ENCODE data around the gene ADAM12.

ADAM12 gene

GRCh38 chr10:126087796-126088505 is 300.3 kb downstream of the ADAM12 start:
- no peak for DNase-seq (ENCODE audit: low read depth in 2 of 2, low spot score in 1 of 2)

GRCh38 chr10:126087153-126087680 is 301.1 kb downstream of the ADAM12 start:
- no peak for DNase-seq (ENCODE audit: low read depth in 2 of 2, low spot score in 1 of 2)

DNA sequence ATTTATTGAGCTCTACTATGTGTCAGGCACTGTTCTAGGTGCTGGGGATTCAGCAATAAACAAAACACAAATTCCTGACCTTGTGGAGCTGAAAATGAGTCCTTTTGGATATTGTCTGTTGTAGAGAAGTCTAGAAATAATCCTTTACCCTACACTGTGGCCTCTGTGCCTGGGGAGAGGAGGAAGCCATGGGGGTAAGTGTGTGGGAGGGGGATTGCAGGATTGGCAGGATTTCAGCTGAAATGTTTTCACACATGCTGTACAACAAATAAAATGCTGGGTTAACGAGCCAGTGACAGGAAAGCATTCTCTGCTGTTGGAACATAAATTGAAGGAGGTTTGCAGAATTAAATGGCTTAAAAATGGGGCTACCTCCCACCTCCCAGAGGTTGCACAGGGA is 302.5 kb downstream of the ADAM12 start:
- no peak for DNase-seq (ENCODE audit: low read depth in 2 of 2, low spot score in 1 of 2)

- no peak for DNase-seq (ENCODE audit: low read depth in 2 of 2, low spot score in 1 of 2)
These were observed 303.9 kb downstream of the ADAM12 start for GRCh38 chr10:126084369-126084768.

GRCh38 chr10:126083009-126083408 is 305.3 kb downstream of the ADAM12 start:
- DNase-seq (ENCODE audit: low read depth in 2 of 2, low spot score in 1 of 2): no peak

DNA sequence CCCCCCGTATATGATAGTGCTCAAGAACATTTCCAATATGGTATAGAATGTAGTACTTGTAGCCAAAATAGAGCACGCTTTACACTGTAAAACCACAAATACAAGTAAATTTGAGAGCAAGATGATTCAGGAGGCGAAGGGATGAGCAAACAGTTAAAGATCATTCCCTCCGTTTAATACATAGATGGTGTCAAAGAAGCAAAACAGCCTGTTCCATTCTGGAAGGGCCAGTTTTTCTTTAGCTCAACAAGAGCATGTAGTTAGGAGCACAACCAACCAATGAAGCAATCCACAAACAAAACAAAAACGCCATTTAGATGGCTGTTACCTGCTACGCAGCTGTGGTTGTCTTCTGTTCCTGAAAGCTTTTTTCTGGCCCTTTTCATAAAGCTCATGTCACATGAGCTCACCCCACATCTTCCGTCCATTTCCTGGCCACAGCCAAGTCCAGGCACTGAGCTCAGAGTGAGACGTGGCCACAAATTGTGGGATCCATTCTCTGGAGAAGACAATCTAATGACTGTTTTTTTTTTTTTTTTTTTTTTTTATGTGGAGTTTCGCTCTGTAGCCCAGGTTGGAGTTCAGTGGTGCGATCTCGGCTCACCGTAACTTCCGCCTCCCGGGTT is 306.3 kb downstream of the ADAM12 start:
- no peak for DNase-seq (ENCODE audit: low read depth in 2 of 2, low spot score in 1 of 2)

- no peak for DNase-seq (ENCODE audit: low read depth in 2 of 2, low spot score in 1 of 2)
These were observed 307.3 kb downstream of the ADAM12 start for GRCh38 chr10:126080879-126081411.

GRCh38 chr10:126080291-126080825 is 307.9 kb downstream of the ADAM12 start:
- no peak for DNase-seq (ENCODE audit: low read depth in 2 of 2, low spot score in 1 of 2)

DNA sequence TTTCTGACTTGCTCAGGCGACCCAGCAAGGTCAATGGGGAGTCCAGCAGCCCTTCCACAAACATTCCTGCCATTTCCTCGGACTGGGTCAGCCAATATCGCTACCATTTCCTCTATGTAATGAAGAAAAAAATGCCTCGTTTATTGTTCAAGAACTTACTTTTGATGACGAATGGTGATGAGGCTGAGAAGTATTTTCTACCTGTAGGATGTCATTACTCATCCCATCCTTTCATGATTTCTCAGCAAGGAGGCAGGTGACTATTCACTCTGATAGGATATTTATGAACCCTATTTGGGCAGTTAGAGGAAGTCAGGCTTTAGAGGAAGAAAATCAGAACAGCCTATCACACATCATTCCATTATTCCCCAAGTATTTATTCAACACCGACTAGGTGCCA is 313.3 kb downstream of the ADAM12 start:
- no peak for DNase-seq (ENCODE audit: low read depth in 2 of 2, low spot score in 1 of 2)

DNA sequence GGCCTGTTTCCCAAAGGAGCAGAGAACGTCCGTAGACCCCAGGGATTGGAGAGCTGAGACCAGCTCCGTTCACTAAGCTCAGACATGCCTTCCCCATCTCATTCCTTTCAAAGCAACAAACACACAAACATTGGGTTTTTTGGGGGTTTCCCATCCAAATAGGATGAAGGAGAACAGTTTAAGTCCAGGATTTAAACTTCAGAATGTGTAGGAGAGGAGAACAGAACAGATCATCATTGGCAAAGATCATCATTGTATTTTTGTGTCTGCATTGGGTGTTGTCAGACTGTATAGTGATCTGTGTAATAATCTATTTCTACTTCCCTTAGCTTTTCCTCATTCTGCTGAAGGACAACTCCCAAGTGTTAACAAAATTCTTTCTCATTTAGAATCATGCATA is 314.0 kb downstream of the ADAM12 start:
- DNase-seq (ENCODE audit: low read depth in 2 of 2, low spot score in 1 of 2): no peak

- no peak for DNase-seq (ENCODE audit: low read depth in 2 of 2, low spot score in 1 of 2)
These were observed 314.7 kb downstream of the ADAM12 start for GRCh38 chr10:126073606-126074005.

GRCh38 chr10:126072622-126073021 is 315.7 kb downstream of the ADAM12 start:
- DNase-seq (ENCODE audit: low read depth in 2 of 2, low spot score in 1 of 2): no peak

- no peak for DNase-seq (ENCODE audit: low read depth in 2 of 2, low spot score in 1 of 2)
These were observed 317.6 kb downstream of the ADAM12 start for GRCh38 chr10:126070476-126071215.

- DNase-seq (ENCODE audit: low read depth in 2 of 2, low spot score in 1 of 2): no peak
These were observed 320.0 kb downstream of the ADAM12 start for GRCh38 chr10:126068322-126068721.

DNA sequence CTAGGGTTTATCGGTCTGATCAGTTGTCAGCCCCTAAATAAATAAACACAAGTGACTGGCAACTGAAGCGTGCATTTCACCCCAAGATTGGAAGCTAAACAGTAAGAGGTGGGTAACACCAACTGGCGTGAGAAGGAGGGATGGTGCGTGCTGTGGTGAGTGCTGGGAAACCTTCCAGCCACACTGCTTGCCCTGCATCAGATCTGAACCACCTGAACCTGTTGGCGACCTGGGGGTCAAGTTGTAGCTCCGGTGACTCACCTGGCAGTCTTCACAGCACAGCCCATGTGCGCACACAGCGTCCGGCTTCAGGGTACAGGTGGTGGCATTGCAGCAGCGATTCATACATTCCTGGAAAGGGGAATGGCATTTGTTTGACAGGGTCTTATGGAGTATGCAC is 321.8 kb downstream of the ADAM12 start:
- DNase-seq (ENCODE audit: low read depth in 2 of 2, low spot score in 1 of 2): no peak

- no peak for DNase-seq (ENCODE audit: low read depth in 2 of 2, low spot score in 1 of 2)
These were observed 322.4 kb downstream of the ADAM12 start for GRCh38 chr10:126065751-126066377.

- DNase-seq (ENCODE audit: low read depth in 2 of 2, low spot score in 1 of 2): no peak
These were observed 323.8 kb downstream of the ADAM12 start for GRCh38 chr10:126064512-126064911.

DNA sequence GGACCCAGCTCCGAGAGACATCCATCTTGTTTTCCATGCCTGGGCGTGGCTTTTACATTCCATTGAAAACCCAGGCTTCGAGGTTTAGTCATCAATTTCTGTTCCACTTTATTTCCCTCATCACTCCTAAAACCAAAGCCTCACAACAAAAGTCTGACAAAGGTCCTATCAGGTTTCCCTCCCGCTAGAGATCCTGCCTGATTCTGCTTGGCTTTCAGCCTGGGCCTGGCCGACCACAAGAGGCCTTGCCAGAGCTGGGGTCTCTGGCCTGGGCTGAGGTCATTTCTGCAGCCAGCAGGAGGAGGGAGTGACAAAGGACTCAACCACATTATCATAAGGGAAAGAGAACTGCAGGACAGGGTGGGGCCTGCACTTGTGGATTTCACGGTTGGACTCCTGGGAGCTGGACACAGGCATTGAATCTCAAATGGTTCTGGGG is 324.9 kb downstream of the ADAM12 start:
- no peak for DNase-seq (ENCODE audit: low read depth in 2 of 2, low spot score in 1 of 2)

DNA sequence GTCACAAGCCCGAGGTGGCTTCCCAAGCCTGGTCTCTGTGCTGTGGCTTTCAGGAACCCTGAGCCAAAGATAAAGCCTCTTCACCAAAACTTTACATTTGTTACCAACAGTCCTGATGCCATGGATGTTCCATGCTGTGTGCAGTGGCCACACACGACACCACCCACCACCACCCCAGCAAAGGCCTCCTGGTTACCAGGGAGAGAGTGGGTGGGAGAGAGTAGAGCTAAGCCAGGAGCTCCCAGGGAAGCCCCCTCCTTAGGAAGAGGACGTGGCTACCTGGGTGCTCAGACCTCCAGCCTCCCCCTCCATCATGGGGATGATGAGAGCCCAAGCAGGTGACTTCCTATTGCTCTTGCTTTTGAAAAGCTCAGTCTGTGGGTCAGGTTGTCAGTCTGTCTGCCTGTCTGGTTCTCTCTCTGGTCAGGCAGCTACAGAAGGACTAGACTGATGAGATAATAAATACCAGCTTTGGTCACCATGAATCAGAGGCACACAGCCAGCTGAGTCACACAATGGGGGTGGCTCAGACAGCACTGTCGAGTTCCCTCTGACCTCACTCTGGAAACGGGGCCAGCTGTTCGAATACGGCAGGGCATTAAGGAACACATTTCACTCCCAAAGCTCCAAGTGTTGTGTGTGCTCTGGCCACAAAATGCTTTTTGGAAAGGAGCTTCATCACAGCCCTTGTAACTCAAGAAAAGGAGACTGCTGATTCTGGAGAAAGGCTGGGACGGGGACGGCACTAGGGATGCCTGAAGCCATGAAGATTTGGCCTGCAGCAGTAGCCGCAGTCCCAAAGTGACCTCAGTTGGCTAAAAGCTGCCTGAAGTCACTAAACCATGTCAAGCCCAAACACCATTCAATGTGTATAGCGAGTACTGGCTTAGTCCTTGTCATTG is 325.9 kb downstream of the ADAM12 start:
- no peak for DNase-seq (ENCODE audit: low read depth in 2 of 2, low spot score in 1 of 2)

GRCh38 chr10:126061526-126061925 is 326.8 kb downstream of the ADAM12 start:
- DNase-seq (ENCODE audit: low read depth in 2 of 2, low spot score in 1 of 2): no peak

Measured in stimulated activated CD8-positive, alpha-beta memory T cell treated with anti-CD3 and anti-CD28 coated beads, Interleukin-4, amount 100 ng/mL, for 4 hours (primary cell).